Epithelial cell of proximal tubule (primary cell): ENCODE measurements around the gene CATSPERZ. TPM values are rescaled to one million over a fixed set of nuclear protein-coding genes. Genes with fewer than 3 reads are reported as not detected.

Source experiments
- DNase-seq: peaks from one replicate; pipeline ENCODE4 v3.0.0-alpha.2; 2011; ENCODE audit warnings: low read depth
- H3K4me3 ChIP-seq: 2 replicates; pipeline ENCODE4 v1.5.1; 2011; ENCODE audit warnings: low read depth, mild to moderate bottlenecking, low read length
- CTCF ChIP-seq: conservative IDR thresholded peaks from 2 replicates; pipeline ENCODE4 v1.5.1; 2012; ENCODE audit warnings: low read depth, mild to moderate bottlenecking, low read length
- total RNA-seq: library from RNA; depleted of rRNA; stranded (reverse); fragments of >200 nt; gene quantifications from 2 replicates; pipeline ENCODE4 v1.2.3, GENCODE V29; 2015

The CATSPERZ gene
- not detected in 2 replicates for total RNA-seq

GRCh38 chr11:64299847-64300648, at the start of gene CATSPERZ:
Gene CATSPERZ, plus strand, starts transcription at chr11:64300358. Its CDS starts 53 bp downstream, at chr11:64300411.
- no peak for DNase-seq
- no peak for TF ChIP-seq CTCF
- peak within 1 kb of the TSS; percentile 45 for H3K4me3 ChIP-seq

GRCh38 chr11:64250415-64251015, 49.6 kb upstream of the CATSPERZ start:
- no peak for DNase-seq
- H3K4me3 ChIP-seq, result peak overlapping the region; percentile 95
- no peak for TF ChIP-seq CTCF

GRCh38 chr11:64251016-64251752, 49.0 kb upstream of the CATSPERZ start, which contains the start of gene PLCB3:
Gene PLCB3, plus strand, starts transcription at chr11:64251530. Its CDS starts 120 bp downstream, at chr11:64251650.
- TF ChIP-seq CTCF, result peak; percentile 61
- DNase-seq, result no peak

GRCh38 chr11:64251753-64252002, 48.5 kb upstream of the CATSPERZ start:
- no peak for TF ChIP-seq CTCF
- H3K4me3 ChIP-seq, result peak overlapping the region; percentile 95
- DNase-seq, result no peak

More at GRCh38 chr11:64251016-64251752, 49.0 kb upstream of the CATSPERZ start, which contains the start of gene PLCB3:
- peak within 1 kb of the TSS; percentile 95 for H3K4me3 ChIP-seq

GRCh38 chr11:64252003-64252872, 47.9 kb upstream of the CATSPERZ start:
- H3K4me3 ChIP-seq, result peak overlapping the region; percentile 95
- no peak for DNase-seq
- TF ChIP-seq CTCF, result peak; percentile 54

- H3K4me3 ChIP-seq, result no peak overlapping the region
- no peak for DNase-seq
- TF ChIP-seq CTCF, result no peak
These were observed 47.1 kb upstream of the CATSPERZ start for GRCh38 chr11:64253043-64253442.
